GM12878 (cell line): Measurements from ENCODE around the gene S100B. TPM values are rescaled to one million over a fixed set of nuclear protein-coding genes. Genes with fewer than 3 reads are reported as not detected.
A peak's percentile ranks its signal among the peaks of the same experiment; 100 is the strongest.

Experiments
- ATF7 ChIP-seq: fragments of 450-650 bp; IDR thresholded peaks from 2 replicates; pipeline ENCODE4 v1.6.1; 2016; ENCODE audit warnings: low read depth, mild to moderate bottlenecking
- BRCA1 ChIP-seq: IDR thresholded peaks from 2 replicates; pipeline ENCODE4 v1.6.1; 2011; ENCODE audit warnings: low read depth, low read length, improper control_type of control experiment
- CBX5 ChIP-seq: sonication (generic); IDR thresholded peaks from 2 replicates; pipeline ENCODE4 v1.6.1; 2016; ENCODE audit warnings: low read depth, moderate library complexity, mild to moderate bottlenecking, inconsistent platforms
- DPF2 ChIP-seq: fragments of 450-650 bp; IDR thresholded peaks from 2 replicates; pipeline ENCODE4 v1.6.1; 2017; ENCODE audit warnings: mild to moderate bottlenecking
- E2F4 ChIP-seq: IDR thresholded peaks from 2 replicates; pipeline ENCODE4 v1.6.1; 2012; ENCODE audit warnings: low read depth, low read length, improper control_type of control experiment
- FOXK2 ChIP-seq: fragments of 450-650 bp; IDR thresholded peaks from 2 replicates; pipeline ENCODE4 v1.6.1; 2017; ENCODE audit warnings: mild to moderate bottlenecking, moderate library complexity
- GABPA ChIP-seq: IDR thresholded peaks from 2 replicates; pipeline ENCODE4 v1.6.1; 2014; ENCODE audit warnings: antibody characterized with exemption, low read depth, mild to moderate bottlenecking, inconsistent platforms
- HDAC2 ChIP-seq: fragments of 200-600 bp; sonication (generic); IDR thresholded peaks from 2 replicates; pipeline ENCODE4 v1.6.1; 2017
- IKZF1 ChIP-seq: fragments of 450-650 bp; conservative IDR thresholded peaks from 2 replicates; pipeline ENCODE4 v1.6.1; 2017; ENCODE audit warnings: antibody characterized with exemption, mild to moderate bottlenecking
- KAT2A ChIP-seq: conservative IDR thresholded peaks from 2 replicates; pipeline ENCODE4 v1.6.1; 2011; ENCODE audit warnings: low read depth, low read length; ENCODE audit not compliant: control insufficient read depth
- KDM1A ChIP-seq: fragments of 200-600 bp; sonication (generic); IDR thresholded peaks from 2 replicates; pipeline ENCODE4 v1.6.1; 2016; ENCODE audit warnings: borderline replicate concordance
- NBN ChIP-seq: fragments of 450-650 bp; IDR thresholded peaks from 2 replicates; pipeline ENCODE4 v1.6.1; 2016
- NFXL1 ChIP-seq: fragments of 450-650 bp; IDR thresholded peaks from 2 replicates; pipeline ENCODE4 v1.6.1; 2017; ENCODE audit warnings: antibody characterized with exemption, mild to moderate bottlenecking, borderline replicate concordance
- NFYA ChIP-seq: IDR thresholded peaks from 2 replicates; pipeline ENCODE4 v1.6.1; 2011; ENCODE audit warnings: low read depth, mild to moderate bottlenecking, low read length, improper control_type of control experiment, borderline replicate concordance
- NR2C1 ChIP-seq: fragments of 450-650 bp; IDR thresholded peaks from 2 replicates; pipeline ENCODE4 v1.6.1; 2017; ENCODE audit warnings: antibody characterized with exemption, mild to moderate bottlenecking, moderate library complexity
- PAX8 ChIP-seq: fragments of 450-650 bp; IDR thresholded peaks from 2 replicates; pipeline ENCODE4 v1.6.1; 2017; ENCODE audit warnings: mild to moderate bottlenecking, moderate library complexity
- SIX5 ChIP-seq: IDR thresholded peaks from 2 replicates; pipeline ENCODE4 v1.6.1; 2011; ENCODE audit warnings: mild to moderate bottlenecking, low read depth, low read length, moderate library complexity; ENCODE audit not compliant: severe bottlenecking
- SMAD5 ChIP-seq: IDR thresholded peaks from 2 replicates; pipeline ENCODE4 v1.6.1; 2016; ENCODE audit warnings: antibody characterized with exemption, low read depth
- SMARCA5 ChIP-seq: fragments of 450-650 bp; IDR thresholded peaks from 2 replicates; pipeline ENCODE4 v1.6.1; 2017; ENCODE audit warnings: mild to moderate bottlenecking
- SPI1 ChIP-seq: IDR thresholded peaks from 2 replicates; pipeline ENCODE4 v1.6.1; 2011; ENCODE audit warnings: low read depth, mild to moderate bottlenecking, low read length, moderate library complexity, borderline replicate concordance; ENCODE audit not compliant: insufficient read depth
- SREBF2 ChIP-seq: IDR thresholded peaks from 2 replicates; pipeline ENCODE4 v1.6.1; 2012; ENCODE audit warnings: mild to moderate bottlenecking, low read length
- STAT3 ChIP-seq: IDR thresholded peaks from 2 replicates; pipeline ENCODE4 v1.6.1; 2011; ENCODE audit warnings: low read depth, low read length, improper control_type of control experiment
- TAF1 ChIP-seq: IDR thresholded peaks from 2 replicates; pipeline ENCODE4 v1.6.1; 2011; ENCODE audit warnings: mild to moderate bottlenecking, low read depth, low read length, borderline replicate concordance
- TARDBP ChIP-seq: IDR thresholded peaks from 2 replicates; pipeline ENCODE4 v1.6.1; 2016; ENCODE audit warnings: borderline replicate concordance
- polyA plus RNA-seq, 11 experiments: library from polyadenylated mRNA; depleted of rRNA in 4 of 11; unstranded in 6 of 11; stranded (reverse) in 5 of 11; fragments of >200 nt; fragmentation: Nextera tagmentation in 4 of 11; fragmentation: Illumina TruSeq in 1 of 11; extraction: Ambion mirVana in 4 of 11; extraction: Trizol in 1 of 11; gene quantifications; 1 replicate in 1 of 11; 2 replicates in 10 of 11; pipeline versions ENCODE4 v1.2.1 to v1.2.3, GENCODE V29; 2011 to 2016; ENCODE audit warnings: inconsistent platforms in 2 of 11, missing spikeins in 2 of 11, low read depth in 1 of 11
- total RNA-seq, 4 experiments: library from RNA; depleted of rRNA in 3 of 4; stranded (reverse); fragments of >200 nt in 3 of 4; fragmentation: Illumina TruSeq in 1 of 4; extraction: Trizol in 1 of 4; gene quantifications; 2 replicates each; pipeline versions ENCODE4 v1.2.1 to v1.2.3, GENCODE V29; 2013 to 2021
- TF ChIP-seq, protein P1 (sequence below), 3 experiments: IDR thresholded peaks in 2 of 3; conservative IDR thresholded peaks in 1 of 3; 2 replicates each; pipeline ENCODE4 v1.5.1; 2011; ENCODE audit warnings: low read depth in 3 of 3, low read length in 3 of 3, mild to moderate bottlenecking in 3 of 3, control low read depth in 2 of 3, moderate library complexity in 2 of 3, inconsistent platforms in 1 of 3, mixed read lengths in 1 of 3; ENCODE audit not compliant: control insufficient read depth in 2 of 3, insufficient read depth in 1 of 3; ENCODE audit errors: extremely low read depth in 1 of 3
- TF ChIP-seq, protein P2 (sequence below): fragments of 450-650 bp; IDR thresholded peaks from 2 replicates; pipeline ENCODE4 v1.6.1; 2016; ENCODE audit warnings: mild to moderate bottlenecking
- TF ChIP-seq, protein P3 (sequence below): fragments of 450-650 bp; IDR thresholded peaks from 2 replicates; pipeline ENCODE4 v1.6.1; 2018; ENCODE audit warnings: borderline replicate concordance, mild to moderate bottlenecking; ENCODE audit not compliant: partially characterized antibody

S100B gene
- total and polyA plus RNA-seq, 10 of the 15 experiments (the other 5 are each of a cell fraction or from before 2014, with no cell fraction given), result 0.11 to 0.22 TPM; not detected in 8

- TF ChIP-seq BRCA1, result no peak
- TF ChIP-seq KAT2A, result no peak
- no peak for TF ChIP-seq SIX5
- no peak for TF ChIP-seq PAX8
- TF ChIP-seq, protein P1, sequence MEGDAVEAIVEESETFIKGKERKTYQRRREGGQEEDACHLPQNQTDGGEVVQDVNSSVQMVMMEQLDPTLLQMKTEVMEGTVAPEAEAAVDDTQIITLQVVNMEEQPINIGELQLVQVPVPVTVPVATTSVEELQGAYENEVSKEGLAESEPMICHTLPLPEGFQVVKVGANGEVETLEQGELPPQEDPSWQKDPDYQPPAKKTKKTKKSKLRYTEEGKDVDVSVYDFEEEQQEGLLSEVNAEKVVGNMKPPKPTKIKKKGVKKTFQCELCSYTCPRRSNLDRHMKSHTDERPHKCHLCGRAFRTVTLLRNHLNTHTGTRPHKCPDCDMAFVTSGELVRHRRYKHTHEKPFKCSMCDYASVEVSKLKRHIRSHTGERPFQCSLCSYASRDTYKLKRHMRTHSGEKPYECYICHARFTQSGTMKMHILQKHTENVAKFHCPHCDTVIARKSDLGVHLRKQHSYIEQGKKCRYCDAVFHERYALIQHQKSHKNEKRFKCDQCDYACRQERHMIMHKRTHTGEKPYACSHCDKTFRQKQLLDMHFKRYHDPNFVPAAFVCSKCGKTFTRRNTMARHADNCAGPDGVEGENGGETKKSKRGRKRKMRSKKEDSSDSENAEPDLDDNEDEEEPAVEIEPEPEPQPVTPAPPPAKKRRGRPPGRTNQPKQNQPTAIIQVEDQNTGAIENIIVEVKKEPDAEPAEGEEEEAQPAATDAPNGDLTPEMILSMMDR (IDR thresholded peaks at IDR 0.05 in 2 of 3, conservative IDR thresholded peaks at IDR 0.05 in 1 of 3; ENCODE audit: control insufficient read depth in 2 of 3, extremely low read depth in 1 of 3, insufficient read depth in 1 of 3, low read depth in 3 of 3, low read length in 3 of 3), result no peak
- TF ChIP-seq, protein P2, sequence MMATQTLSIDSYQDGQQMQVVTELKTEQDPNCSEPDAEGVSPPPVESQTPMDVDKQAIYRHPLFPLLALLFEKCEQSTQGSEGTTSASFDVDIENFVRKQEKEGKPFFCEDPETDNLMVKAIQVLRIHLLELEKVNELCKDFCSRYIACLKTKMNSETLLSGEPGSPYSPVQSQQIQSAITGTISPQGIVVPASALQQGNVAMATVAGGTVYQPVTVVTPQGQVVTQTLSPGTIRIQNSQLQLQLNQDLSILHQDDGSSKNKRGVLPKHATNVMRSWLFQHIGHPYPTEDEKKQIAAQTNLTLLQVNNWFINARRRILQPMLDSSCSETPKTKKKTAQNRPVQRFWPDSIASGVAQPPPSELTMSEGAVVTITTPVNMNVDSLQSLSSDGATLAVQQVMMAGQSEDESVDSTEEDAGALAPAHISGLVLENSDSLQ, result peak; percentile 92
- TF ChIP-seq IKZF1, result peak; percentile 100
- no peak for TF ChIP-seq TARDBP
- no peak for TF ChIP-seq NFXL1
- TF ChIP-seq SPI1, result no peak
- peak; percentile 88 for TF ChIP-seq TAF1
- no peak for TF ChIP-seq CBX5
- TF ChIP-seq SMAD5, result peak; percentile 88
- TF ChIP-seq ATF7, result no peak
- no peak for TF ChIP-seq STAT3
- TF ChIP-seq HDAC2, result no peak
- TF ChIP-seq DPF2, result peak; percentile 81; the same call in 1 of the 2 replicates
- no peak for TF ChIP-seq SREBF2
- TF ChIP-seq NFYA, result no peak
- TF ChIP-seq, protein P3, sequence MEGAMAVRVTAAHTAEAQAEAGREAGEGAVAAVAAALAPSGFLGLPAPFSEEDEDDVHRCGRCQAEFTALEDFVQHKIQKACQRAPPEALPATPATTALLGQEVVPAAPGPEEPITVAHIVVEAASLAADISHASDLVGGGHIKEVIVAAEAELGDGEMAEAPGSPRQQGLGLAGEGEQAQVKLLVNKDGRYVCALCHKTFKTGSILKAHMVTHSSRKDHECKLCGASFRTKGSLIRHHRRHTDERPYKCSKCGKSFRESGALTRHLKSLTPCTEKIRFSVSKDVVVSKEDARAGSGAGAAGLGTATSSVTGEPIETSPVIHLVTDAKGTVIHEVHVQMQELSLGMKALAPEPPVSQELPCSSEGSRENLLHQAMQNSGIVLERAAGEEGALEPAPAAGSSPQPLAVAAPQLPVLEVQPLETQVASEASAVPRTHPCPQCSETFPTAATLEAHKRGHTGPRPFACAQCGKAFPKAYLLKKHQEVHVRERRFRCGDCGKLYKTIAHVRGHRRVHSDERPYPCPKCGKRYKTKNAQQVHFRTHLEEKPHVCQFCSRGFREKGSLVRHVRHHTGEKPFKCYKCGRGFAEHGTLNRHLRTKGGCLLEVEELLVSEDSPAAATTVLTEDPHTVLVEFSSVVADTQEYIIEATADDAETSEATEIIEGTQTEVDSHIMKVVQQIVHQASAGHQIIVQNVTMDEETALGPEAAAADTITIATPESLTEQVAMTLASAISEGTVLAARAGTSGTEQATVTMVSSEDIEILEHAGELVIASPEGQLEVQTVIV, result no peak
- peak; percentile 71 for TF ChIP-seq NBN
- TF ChIP-seq E2F4, result no peak
- TF ChIP-seq SMARCA5, result peak; percentile 99
- TF ChIP-seq NR2C1, result no peak
- TF ChIP-seq GABPA, result no peak
- no peak for TF ChIP-seq KDM1A
- no peak for TF ChIP-seq FOXK2
Observed at GRCh38 chr21:46635324-46636180, 30.7 kb upstream of the S100B start, which contains the start of gene PRMT2 (continued).
